Pulmonary artery endothelial cell (primary cell): ENCODE measurements around the gene IP6K2. TPM values are rescaled to one million over a fixed set of nuclear protein-coding genes. Genes with fewer than 3 reads are reported as not detected.
A peak's percentile ranks its signal among the peaks of the same experiment; 100 is the strongest.
"Not testable (repeated sequence)": the region's sequence is repeated elsewhere in the genome, so short reads cannot be mapped to it uniquely, and the experiment has no call there.

ENCODE experiments used
- DNase-seq: peaks from one replicate; pipeline ENCODE4 v3.0.0-alpha.2; 2011; ENCODE audit warnings: low read depth, low spot score
- total RNA-seq: library from RNA; depleted of rRNA; stranded (reverse); fragments of >200 nt; gene quantifications from 2 replicates; pipeline ENCODE4 v1.2.3, GENCODE V29; 2014

IP6K2 gene
- total RNA-seq, 1 donor from 2014 or later, result 42.3 TPM

GRCh38 chr3:48733752-48734518 is 16.9 kb upstream of the IP6K2 start:
- DNase-seq, result not testable (repeated sequence)

DNA sequence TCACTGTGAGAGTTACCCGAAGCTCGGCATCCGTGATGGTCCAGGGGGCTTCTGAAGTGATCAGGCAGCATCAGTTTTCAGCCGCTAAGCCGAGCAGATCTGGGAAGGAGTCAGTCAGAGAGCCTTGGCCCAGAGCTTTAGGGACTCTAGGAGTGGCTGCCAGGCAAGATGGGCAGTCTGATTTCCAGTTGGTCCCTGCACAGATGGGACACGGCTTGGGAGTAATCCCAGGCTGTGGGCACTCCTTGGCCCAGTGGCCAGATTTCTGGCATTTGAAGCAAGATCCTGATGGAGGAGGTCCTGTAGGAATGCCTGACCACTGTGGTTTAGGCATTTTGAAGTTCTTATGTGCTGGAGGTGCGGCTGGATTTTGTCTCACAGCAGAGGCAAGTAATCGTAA is 10.5 kb upstream of the IP6K2 start:
- DNase-seq, result no peak

GRCh38 chr3:48725185-48725855 is 8.3 kb upstream of the IP6K2 start:
- DNase-seq, result not testable (repeated sequence)

GRCh38 chr3:48723725-48724124 is 6.7 kb upstream of the IP6K2 start:
- DNase-seq, result no peak

- not testable (repeated sequence) for DNase-seq
Measured at GRCh38 chr3:48723293-48723692, 6.3 kb upstream of the IP6K2 start.

- DNase-seq, result no peak
Measured at GRCh38 chr3:48716508-48716981, 476 bp downstream of the IP6K2 start.

GRCh38 chr3:48715174-48715800 is 1.7 kb downstream of the IP6K2 start:
- DNase-seq, result no peak

DNA sequence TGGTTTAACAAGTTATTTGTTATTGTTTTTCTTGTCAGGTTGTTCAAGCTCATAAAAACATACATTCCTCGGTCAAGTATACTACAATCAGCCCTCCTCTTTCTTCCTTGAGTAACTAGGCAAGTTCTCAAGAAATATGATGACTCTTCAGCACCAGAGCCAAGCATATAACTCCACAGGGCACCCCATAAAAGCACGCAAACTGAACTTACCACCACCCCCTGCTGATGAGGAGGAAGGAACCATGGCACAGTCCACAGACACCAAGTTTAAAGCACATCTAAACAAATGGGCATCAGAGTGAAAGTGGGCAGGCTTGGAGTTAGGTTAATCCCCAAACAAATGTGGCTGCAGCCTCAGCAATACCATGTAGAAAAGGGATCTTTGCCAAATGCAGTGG is 5.3 kb downstream of the IP6K2 start:
- DNase-seq, result no peak

DNA sequence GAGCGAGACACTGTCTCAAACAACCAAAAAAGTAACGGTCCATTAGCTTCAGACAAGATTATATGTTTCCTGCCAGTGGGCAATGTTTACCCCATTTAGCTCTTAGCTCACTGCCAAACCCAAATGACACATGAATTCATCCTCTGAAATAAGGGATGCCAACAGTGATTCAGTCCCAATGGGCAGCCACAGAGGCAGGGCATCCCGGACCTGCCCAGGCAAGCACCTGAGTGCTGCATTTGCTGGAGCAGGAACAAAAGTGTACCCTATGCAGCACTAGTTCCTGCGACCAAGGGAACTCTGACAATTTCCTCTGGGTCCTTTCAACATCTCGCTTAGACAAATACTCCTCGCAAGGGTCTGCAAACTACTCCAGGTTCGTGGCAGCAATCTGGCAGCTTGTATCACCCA is 8.0 kb downstream of the IP6K2 start:
- DNase-seq, result no peak

GRCh38 chr3:48708481-48708889 is 8.5 kb downstream of the IP6K2 start:
- no peak for DNase-seq

DNA sequence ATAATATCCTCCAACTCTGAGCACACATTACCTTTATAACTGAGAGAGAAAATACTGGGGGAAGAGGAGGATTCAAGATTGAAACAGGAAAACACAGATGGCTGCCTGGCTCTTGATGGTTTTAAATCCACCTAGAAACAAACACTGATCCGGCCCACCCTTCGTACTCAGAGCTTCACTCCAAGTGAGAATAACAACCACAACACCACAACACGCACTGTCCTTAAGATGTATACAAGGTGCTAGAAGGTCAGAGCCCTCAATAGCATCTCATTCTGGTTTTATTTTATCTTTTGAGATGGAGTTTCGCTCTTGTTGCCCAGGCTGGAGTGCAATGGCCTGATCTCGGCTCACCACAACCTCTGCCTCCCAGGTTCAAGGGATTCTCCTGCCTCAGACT is 9.9 kb downstream of the IP6K2 start:
- no peak for DNase-seq

DNA sequence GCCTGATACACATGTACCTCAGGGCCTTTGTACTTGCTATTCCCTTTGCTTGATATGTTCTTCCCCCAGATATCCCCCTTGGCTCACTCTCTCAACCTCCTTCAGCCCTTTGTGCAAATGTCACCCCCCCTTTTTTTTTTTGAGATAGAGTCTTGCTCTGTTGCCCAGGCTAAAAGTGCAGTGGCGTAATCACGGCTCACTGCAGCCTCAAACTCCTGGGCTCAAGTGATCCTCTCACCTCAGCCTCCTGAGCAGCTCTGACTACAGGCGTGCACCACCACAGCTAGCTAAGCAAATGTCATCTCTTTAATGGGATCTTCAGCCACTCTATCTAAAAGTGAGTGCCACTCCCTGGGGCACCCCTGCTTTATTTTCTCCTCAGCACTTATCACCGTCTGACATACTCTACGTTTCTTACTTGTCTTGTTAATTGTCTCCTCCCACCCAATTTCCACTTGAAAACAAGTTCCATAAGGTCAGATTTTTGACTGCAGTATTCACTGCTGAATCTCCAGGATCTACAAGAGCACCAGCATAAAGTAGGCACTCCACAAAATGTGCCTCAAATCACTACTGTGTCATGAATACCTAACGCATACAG is 14.6 kb downstream of the IP6K2 start:
- DNase-seq, result no peak

DNA sequence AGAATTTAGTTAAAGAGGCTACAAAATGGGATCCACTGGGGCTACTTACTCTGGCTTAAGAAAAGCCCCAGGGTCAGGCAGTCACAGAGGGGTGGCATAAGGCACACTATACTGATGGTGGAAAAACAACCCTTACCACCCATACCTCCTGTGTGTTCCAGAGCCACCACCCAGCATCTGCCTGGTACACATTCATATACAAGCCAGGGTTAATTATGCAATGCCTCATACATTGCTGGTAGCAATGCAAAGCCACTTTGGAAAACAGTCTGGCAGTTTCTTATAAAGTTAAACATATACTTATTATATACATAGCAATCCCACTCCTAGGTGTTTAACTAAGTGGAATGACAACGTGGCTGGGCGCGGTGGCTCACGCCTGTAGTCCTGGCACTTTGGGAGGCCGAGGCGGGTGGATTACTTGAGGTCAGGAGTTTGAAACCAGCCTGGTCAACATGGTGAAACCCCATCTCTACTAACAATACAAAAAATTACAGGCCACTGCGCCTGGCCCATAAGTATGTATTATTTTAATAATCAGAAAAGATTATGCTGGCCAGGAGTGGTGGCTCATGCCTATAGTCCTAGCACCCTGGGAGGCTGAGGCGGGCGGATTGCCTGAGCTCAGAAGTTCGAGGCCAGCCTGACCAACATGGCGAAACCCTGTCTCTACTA is 16.2 kb downstream of the IP6K2 start:
- DNase-seq, result no peak

DNA sequence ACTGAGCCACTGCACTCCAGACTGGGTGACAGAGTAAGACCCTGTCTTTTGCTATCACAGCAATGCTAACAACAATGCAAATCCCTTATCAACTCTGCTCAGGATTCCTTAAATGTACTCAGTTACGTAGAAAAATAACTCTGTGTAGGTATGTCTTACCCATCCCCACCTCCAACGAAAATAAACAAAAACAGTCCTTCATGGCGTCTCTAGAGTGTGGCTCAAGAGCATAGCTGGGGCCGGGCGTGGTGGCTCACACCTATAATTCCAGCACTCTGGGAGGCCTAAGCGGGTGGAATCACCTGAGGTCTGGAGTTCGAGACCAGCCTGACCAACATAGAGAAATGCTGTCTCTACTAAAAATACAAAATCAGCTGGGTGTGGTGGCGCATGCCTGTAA is 18.1 kb downstream of the IP6K2 start:
- no peak for DNase-seq

DNA sequence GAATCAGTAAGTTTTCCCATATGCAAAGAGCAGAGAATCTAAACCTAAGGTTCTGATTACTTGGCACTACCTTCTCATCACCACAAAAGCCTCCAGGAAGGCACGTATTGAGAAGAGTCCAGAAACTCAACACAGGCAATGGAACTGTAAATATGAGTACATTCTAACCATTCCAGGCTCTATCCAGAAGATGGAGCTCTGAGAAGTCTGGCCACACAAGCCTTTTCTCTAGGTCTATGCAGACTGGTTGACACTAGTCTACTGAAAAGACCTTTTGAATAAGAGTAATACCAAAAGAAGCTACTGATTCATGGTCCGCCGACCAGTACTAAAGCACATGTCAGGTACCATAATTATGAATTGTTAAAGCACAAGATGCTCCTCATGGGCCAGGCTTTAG is 19.1 kb downstream of the IP6K2 start:
- DNase-seq, result no peak

DNA sequence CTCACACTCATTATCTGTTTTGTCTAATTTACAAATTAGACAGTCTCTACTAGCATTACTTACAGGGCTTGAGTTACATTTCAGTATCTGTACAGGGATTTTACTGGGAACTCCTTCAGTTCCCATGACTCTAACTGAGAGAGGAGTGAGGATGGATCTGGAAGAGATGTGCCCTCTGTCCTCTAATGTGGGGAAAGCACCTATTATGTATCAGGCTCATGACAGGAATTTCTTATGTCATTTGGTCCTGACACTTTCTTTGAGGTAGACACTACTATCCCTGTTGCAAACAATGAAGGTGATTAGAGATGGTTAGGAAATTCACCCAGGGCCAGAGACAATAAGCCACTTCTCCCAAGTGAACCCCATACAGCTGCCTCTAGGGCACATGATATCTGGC is 20.4 kb downstream of the IP6K2 start:
- DNase-seq, result no peak

DNA sequence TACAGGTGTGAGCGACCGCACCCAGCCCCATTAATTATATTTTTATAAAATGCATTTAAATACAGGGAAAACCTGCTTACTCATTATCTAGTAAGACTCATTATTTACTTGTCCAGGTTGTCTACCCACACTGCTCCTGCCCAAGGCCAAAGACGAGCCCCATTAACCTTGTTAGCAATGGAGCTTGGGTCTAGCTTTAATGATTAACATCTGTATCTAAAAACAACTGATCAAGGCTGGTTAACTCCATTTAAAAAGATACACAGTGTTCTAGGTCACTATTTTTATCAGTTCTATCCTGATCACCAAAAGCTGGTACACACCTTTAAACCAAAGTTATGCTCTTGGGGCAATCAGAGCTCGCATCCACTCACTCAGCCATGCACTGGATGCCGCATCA is 20.9 kb downstream of the IP6K2 start:
- DNase-seq, result no peak

- no peak for DNase-seq
Measured at GRCh38 chr3:48695393-48695753, 21.6 kb downstream of the IP6K2 start.

GRCh38 chr3:48694610-48695392 is 22.2 kb downstream of the IP6K2 start:
- peak; percentile 40 for DNase-seq

- DNase-seq, result no peak
Measured at GRCh38 chr3:48693826-48694225, 23.2 kb downstream of the IP6K2 start.

- DNase-seq, result no peak
Measured at GRCh38 chr3:48692551-48692950, 24.5 kb downstream of the IP6K2 start.
